BLaER1 treated with 17β-estradiol and CSF1 and Interleukin-3, amounts not matched to agents 10 nM and 100 nM (cell line): ENCODE data around the gene ITPR1.

ENCODE experiments used
- H3K27ac ChIP-seq, 11 experiments: shearing (Covaris generic); formaldehyde crosslinking; 2 replicates each; pipeline ENCODE4 v1.8.1; 2022
- H3K27me3 ChIP-seq, 11 experiments: shearing (Covaris generic); formaldehyde crosslinking; 2 replicates each; pipeline ENCODE4 v1.8.1; 2022
- H3K36me3 ChIP-seq, 11 experiments: shearing (Covaris generic); formaldehyde crosslinking; 2 replicates each; pipeline ENCODE4 v1.8.1; 2022
- H3K4me1 ChIP-seq, 10 experiments: shearing (Covaris generic); formaldehyde crosslinking; 2 replicates each; pipeline ENCODE4 v1.8.1; 2022
- H3K4me2 ChIP-seq, 11 experiments: shearing (Covaris generic); formaldehyde crosslinking; 2 replicates each; pipeline ENCODE4 v1.8.1; 2022
- H3K4me3 ChIP-seq, 10 experiments: shearing (Covaris generic); formaldehyde crosslinking; 2 replicates each; pipeline ENCODE4 v1.8.1; 2022
- H3K9ac ChIP-seq, 11 experiments: shearing (Covaris generic); formaldehyde crosslinking; 2 replicates each; pipeline ENCODE4 v1.8.1; 2022
- H3K9me3 ChIP-seq, 11 experiments: shearing (Covaris generic); formaldehyde crosslinking; replicated peaks in 1 of 11; 2 replicates each; pipeline ENCODE4 v1.8.1; 2022
- H4K20me1 ChIP-seq, 11 experiments: shearing (Covaris generic); formaldehyde crosslinking; 2 replicates each; pipeline ENCODE4 v1.8.1; 2022
- Cebpa-rat ChIP-seq, 11 experiments: shearing (Covaris generic); IDR thresholded peaks; 2 replicates each; pipeline ENCODE4 v1.8.1; 2022

Gene ITPR1

DNA sequence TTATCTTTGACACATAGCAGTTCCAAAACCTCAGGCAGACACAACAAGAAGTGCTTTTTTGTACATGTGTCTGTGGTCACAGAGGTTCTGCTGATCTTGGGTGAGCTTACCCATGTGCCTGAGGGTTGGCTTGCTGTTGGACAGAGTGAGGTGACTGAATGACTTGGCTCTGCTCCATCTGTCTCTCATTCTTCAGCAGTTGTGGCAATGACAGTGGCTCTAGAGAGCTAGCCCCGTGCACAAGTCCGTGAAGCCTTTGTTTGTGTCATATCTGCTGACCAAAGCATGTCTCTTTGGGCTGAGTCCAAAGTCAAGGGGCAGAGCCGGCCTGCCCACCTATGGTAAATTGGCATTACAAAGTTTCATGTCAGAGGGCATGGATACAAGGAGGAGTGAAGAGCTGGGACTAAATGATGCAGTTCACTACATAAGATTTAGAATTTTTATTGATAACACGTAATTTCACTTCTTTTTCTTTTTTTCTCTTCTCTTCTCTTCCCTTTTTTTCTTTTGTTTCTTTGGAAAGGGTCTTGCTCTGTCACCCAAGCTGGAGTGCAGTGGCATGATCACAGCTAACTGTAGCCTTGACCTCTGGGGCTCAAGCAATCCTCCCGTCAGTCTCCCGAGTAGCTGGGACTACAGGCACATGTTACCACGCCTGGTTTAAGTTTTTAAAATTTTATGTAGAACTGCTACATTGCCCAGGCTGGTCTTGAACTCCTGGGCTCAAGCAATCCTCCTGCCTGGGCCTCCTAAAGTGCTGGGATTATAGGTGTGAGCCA lies 77.9 kb downstream of the ITPR1 start:
- H3K36me3 ChIP-seq = no peaks in the 10 kb centered on the region; a peak in 1 of 22 replicates
- no peak overlapping the region for H3K4me2 ChIP-seq

DNA sequence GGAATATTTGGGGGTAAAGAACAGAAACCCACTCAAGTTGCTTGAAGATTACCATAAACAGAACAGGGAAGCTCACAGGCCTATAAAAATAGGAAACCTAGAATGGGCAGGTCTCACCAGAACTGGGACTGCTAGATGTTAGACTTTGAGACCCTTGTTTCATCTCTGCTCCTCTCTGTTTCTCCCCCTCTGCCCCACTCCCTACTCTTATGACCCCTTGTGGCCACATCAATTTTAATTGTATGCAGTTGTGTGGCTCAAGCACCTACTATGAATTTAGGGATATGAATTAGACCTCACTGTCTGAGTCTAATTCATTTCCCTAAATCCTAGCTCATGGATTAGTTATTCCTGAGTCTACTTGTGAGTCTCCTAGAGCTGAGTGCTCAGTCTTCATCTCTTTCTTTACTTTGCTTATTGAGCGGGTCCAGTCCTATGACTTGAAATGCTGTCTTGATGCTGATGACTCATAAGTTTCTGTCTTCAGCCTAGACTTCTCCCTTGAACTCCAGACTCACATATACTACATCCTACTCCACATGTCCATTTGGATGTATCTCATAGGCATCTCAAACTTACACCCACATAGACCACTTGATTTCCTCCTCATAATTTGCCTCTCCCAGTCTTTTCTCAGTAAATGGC lies 78.7 kb downstream of the ITPR1 start:
- no peak for TF ChIP-seq Cebpa-rat (IDR thresholded peaks at IDR 0.05)
- Histone ChIP-seq H3K27me3 (no peaks in the 10 kb centered on the region), H4K20me1 (peaks cover 0 to 77% (median 0%) of the 10 kb centered on the region in 11 experiments; a peak in 4 of 22 replicates), H3K27ac (no peak overlapping the region), H3K36me3 (no peaks in the 10 kb centered on the region; a peak in 1 of 22 replicates), H3K9ac (no peak overlapping the region), H3K4me2 (peak overlapping the region in 1 of 11 experiments; percentile 28; a peak in 1 of 22 replicates), H3K9me3 (no peaks in the 10 kb centered on the region), H3K4me3 (no peak overlapping the region), H3K4me1 (peaks cover 0 to 8% (median 0%) of the 10 kb centered on the region in 10 experiments; a peak in 2 of 20 replicates)

More for the DNA sequence above, 77.9 kb downstream of the ITPR1 start:
- H3K27me3 ChIP-seq = no peaks in the 10 kb centered on the region
- no peak overlapping the region for H3K9ac ChIP-seq
- H3K4me1 ChIP-seq = peaks cover 0 to 8% (median 0%) of the 10 kb centered on the region in 10 experiments; a peak in 2 of 20 replicates
- no peak for TF ChIP-seq Cebpa-rat (IDR thresholded peaks at IDR 0.05)
- no peaks in the 10 kb centered on the region for H3K9me3 ChIP-seq
- H3K4me3 ChIP-seq = no peak overlapping the region
- peaks cover 0 to 77% (median 0%) of the 10 kb centered on the region in 11 experiments; a peak in 4 of 22 replicates for H4K20me1 ChIP-seq
- no peak overlapping the region for H3K27ac ChIP-seq

DNA sequence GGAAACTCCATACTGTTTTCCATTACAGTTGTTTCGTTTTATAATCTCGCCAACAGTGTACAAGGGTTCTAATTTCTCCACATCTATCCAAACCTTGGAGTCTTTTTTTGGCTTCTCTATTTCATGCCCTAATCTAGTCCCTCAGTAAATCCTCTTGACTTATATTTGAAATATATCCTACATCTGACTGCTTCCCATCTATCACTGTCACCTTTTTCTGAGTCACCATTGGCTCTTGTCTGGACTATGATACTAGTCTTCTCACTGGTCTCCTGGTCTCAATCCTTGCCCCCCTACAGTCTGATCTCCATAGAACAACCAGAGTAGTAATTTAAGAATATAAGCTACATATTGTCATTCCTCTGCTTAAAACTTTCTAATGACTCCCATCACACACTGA lies 80.0 kb downstream of the ITPR1 start:
- peaks cover 0 to 81% (median 0%) of the 10 kb centered on the region in 11 experiments; a peak in 4 of 22 replicates for H4K20me1 ChIP-seq
- H3K9ac ChIP-seq = no peak overlapping the region
- H3K27me3 ChIP-seq = no peaks in the 10 kb centered on the region
- no peak for TF ChIP-seq Cebpa-rat (IDR thresholded peaks at IDR 0.05)
- H3K4me3 ChIP-seq = no peak overlapping the region
- H3K36me3 ChIP-seq = no peaks in the 10 kb centered on the region; a peak in 1 of 22 replicates
- no peaks in the 10 kb centered on the region for H3K9me3 ChIP-seq
- H3K4me1 ChIP-seq = peaks cover 0 to 8% (median 0%) of the 10 kb centered on the region in 10 experiments; a peak in 2 of 20 replicates
- H3K27ac ChIP-seq = no peak overlapping the region
- no peak overlapping the region for H3K4me2 ChIP-seq

DNA sequence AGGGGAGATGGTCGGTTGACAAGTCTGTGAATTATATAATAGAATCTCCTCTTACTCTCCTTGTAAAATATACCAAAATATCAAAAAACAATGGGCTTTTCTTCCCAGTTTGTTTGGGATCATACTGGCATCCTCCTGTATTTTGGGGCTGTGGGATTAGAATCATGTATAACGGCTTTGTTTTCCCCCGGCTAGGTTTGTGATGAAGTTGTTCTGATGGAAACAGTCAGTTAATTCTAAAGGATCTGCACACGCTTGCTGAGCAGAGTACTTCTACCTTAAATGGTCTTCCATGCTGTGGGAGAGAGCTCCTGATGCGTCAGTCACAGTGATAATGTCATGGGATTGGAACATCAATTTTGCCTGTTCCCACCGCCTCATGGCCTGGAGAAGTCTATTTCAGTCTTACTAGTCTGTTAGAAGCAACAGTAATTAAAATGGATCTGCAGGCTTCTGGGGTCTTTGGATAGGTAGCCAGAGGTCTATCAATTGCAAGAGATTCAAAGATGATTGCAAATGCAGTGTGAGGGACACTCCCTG lies 81.3 kb downstream of the ITPR1 start:
- Histone ChIP-seq H4K20me1 (peaks cover 0 to 81% (median 0%) of the 10 kb centered on the region in 11 experiments; a peak in 5 of 22 replicates), H3K9ac (no peak overlapping the region), H3K9me3 (no peaks in the 10 kb centered on the region), H3K4me1 (peaks cover 0 to 8% (median 0%) of the 10 kb centered on the region in 10 experiments; a peak in 2 of 20 replicates), H3K4me2 (no peak overlapping the region), H3K27ac (no peak overlapping the region), H3K4me3 (no peak overlapping the region), H3K36me3 (no peaks in the 10 kb centered on the region; a peak in 1 of 22 replicates), H3K27me3 (no peaks in the 10 kb centered on the region)
- TF ChIP-seq Cebpa-rat (IDR thresholded peaks at IDR 0.05) = no peak

DNA sequence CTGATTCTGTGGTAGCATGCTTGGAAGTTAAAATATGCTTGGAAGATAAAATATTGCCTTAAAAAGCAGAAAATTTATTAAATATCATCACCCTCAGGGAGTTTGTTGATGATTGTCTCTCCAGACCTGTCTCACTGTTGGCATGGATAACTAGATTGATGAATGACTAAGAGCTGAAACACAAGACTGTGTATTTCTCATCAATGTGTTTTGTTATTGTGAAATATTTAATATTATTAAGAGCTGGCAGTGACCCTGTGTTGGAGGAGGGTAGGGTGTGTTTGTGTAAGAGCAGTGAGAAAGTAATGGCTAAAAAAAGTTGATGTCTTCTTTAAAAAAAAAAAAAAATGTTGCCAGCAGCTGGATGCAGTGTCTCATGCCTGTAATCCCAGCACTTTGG lies 82.2 kb downstream of the ITPR1 start:
- Histone ChIP-seq H3K36me3 (no peaks in the 10 kb centered on the region; a peak in 1 of 22 replicates), H3K4me3 (no peak overlapping the region), H3K27me3 (no peaks in the 10 kb centered on the region), H3K9me3 (no peaks in the 10 kb centered on the region), H3K27ac (no peak overlapping the region), H4K20me1 (peaks cover 0 to 83% (median 0%) of the 10 kb centered on the region in 11 experiments; a peak in 6 of 22 replicates), H3K9ac (no peak overlapping the region), H3K4me1 (peaks cover 0 to 8% (median 0%) of the 10 kb centered on the region in 10 experiments; a peak in 2 of 20 replicates), H3K4me2 (no peak overlapping the region)
- peak in 1 of 11 experiments; percentile 15; a peak in 1 of 22 replicates for TF ChIP-seq Cebpa-rat (IDR thresholded peaks at IDR 0.05)

DNA sequence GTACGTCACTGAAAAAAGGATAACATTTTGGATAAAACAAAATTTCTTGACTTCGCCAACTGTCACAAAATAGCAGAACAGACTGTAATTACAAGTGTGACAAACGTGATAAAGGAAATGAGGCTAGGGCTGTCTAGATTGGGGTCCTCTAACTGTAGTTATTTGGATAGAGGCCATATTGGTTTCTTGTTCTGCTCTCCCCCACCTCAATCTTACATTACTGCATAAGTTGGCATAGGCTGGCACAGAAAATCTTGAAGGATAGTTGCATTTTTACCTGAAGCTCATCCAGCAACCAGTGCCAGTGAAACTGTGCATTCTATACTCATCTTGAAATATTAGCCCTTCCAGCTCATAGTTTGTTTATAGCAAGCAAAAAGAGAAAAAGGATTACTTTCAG lies 84.6 kb downstream of the ITPR1 start:
- H4K20me1 ChIP-seq = peaks cover 0 to 92% (median 4%) of the 10 kb centered on the region in 11 experiments; a peak in 6 of 22 replicates
- no peak overlapping the region for H3K4me3 ChIP-seq
- no peak for TF ChIP-seq Cebpa-rat (IDR thresholded peaks at IDR 0.05)
- no peak overlapping the region for H3K27ac ChIP-seq
- H3K9ac ChIP-seq = no peak overlapping the region
- peaks cover 0 to 23% (median 0%) of the 10 kb centered on the region in 10 experiments; a peak in 7 of 20 replicates for H3K4me1 ChIP-seq
- H3K4me2 ChIP-seq = no peak overlapping the region
- no peaks in the 10 kb centered on the region; a peak in 1 of 22 replicates for H3K36me3 ChIP-seq
- no peaks in the 10 kb centered on the region for H3K9me3 ChIP-seq
- no peaks in the 10 kb centered on the region for H3K27me3 ChIP-seq

DNA sequence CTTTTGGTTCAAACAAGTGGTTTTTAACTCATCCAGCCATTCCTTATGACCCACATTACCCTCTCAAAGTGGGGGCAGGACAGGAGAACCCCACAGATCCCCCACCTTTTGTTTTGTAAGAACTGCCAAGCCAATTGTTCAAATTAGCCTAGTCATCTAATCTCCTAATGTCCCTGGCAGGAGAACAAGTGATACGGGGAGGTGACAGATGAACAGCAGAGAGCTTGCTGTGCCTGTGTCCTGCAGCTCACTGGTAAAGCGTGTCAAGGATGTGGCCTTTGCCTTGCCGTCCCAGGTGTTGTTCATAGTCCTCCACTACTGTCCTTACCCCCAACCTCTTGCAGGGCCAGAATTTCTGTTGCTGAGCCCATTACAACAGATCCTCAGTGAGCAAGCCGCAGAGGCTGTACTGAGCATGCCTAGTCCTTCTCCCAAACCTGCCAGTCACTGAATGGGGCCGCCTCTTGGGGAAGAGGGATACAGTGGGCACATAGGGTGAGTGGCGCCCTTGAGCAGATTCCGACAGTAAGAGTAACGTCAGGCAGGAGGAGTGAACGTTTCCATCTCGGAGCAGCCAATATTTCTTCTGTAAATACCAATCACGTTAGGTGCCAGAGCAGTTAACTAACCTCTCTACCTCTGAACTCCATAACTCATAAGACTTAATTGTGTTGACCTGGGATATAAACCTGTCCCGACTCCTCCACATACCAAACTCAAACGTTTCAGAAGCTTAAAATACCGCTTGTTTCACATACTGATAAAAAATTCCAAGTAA lies 87.4 kb downstream of the ITPR1 start:
- Histone ChIP-seq H3K4me2 (0 out of 22 replicates have a peak overlapping the region, but pooled peaks of 1 of the 11 experiments have one; percentile 2), H3K27me3 (no peaks in the 10 kb centered on the region), H4K20me1 (peaks cover 0 to 97% (median 4%) of the 10 kb centered on the region in 11 experiments; a peak in 7 of 22 replicates), H3K4me1 (peaks cover 10 to 51% (median 15%) of the 10 kb centered on the region in 10 experiments), H3K9ac (no peak overlapping the region), H3K4me3 (no peak overlapping the region), H3K27ac (no peak overlapping the region), H3K36me3 (no peaks in the 10 kb centered on the region), H3K9me3 (no peaks in the 10 kb centered on the region)
- TF ChIP-seq Cebpa-rat (IDR thresholded peaks at IDR 0.05) = no peak

DNA sequence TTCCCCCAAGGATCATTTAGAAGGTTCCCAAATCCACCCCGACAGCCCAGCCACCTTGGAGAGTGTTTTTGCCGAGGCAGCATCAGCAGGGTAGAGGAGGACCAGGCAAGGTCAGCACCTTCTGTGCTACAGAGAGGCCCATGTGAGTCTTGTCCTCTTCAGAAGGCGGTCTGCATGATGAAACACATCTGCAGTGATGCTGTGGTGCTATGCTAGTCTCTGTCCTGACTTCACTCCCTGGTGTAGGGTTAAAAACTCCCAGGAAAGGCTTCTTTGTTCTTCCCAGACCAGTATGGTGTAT lies 87.9 kb downstream of the ITPR1 start:
- Histone ChIP-seq H4K20me1 (peaks cover 0 to 93% (median 4%) of the 10 kb centered on the region in 11 experiments; a peak in 7 of 22 replicates), H3K9ac (no peak overlapping the region), H3K9me3 (no peaks in the 10 kb centered on the region), H3K4me2 (peak overlapping the region in 3 of 11 experiments; percentile 2 to 83 (median 22); a peak in 2 of 22 replicates), H3K27ac (no peak overlapping the region), H3K4me1 (peaks cover 10 to 51% (median 15%) of the 10 kb centered on the region in 10 experiments), H3K27me3 (no peaks in the 10 kb centered on the region), H3K36me3 (no peaks in the 10 kb centered on the region), H3K4me3 (no peak overlapping the region)
- TF ChIP-seq Cebpa-rat (IDR thresholded peaks at IDR 0.05) = no peak
